ENCODE results near the gene WDR64. TPM values are rescaled to one million over a fixed set of nuclear protein-coding genes. Genes with fewer than 3 reads are reported as not detected.

WDR64 gene
- total RNA-seq, 1 donor from 2014 or later, result not detected

GRCh38 chr1:241630476-241630875 lies 21.6 kb upstream of the WDR64 start:
- peaks cover 8% of the 10 kb centered on the region for H3K4me1 ChIP-seq
- peaks cover 0 to 7% of the 10 kb centered on the region in 2 donors for H3K36me3 ChIP-seq
- H3K27me3 ChIP-seq, result no peaks in the 10 kb centered on the region
- TF ChIP-seq POLR2A (IDR thresholded peaks at IDR 0.05) (no peak), CTCF (IDR thresholded peaks at IDR 0.05) (no peak), POLR2AphosphoS5 (IDR thresholded peaks at IDR 0.05; ENCODE audit: insufficient read depth in 1 of 2, low read depth in 1 of 2) (no peak)
- H3K27ac ChIP-seq, result no peak overlapping the region
- intact Hi-C loops (cut with DNase I), result no loop called here
- H3K9me3 ChIP-seq, result no peaks in the 10 kb centered on the region
- H3K4me3 ChIP-seq, result no peak overlapping the region
- DNase-seq (ENCODE audit: extremely low spot score in 2 of 2), result no peak

GRCh38 chr1:241630899-241631298 lies 21.2 kb upstream of the WDR64 start:
- Histone ChIP-seq H3K27ac (no peak overlapping the region), H3K36me3 (peaks cover 0 to 9% of the 10 kb centered on the region in 2 donors), H3K27me3 (no peaks in the 10 kb centered on the region), H3K4me1 (peaks cover 8% of the 10 kb centered on the region), H3K9me3 (no peaks in the 10 kb centered on the region), H3K4me3 (no peak overlapping the region)
- DNase-seq (ENCODE audit: extremely low spot score in 2 of 2), result no peak
- TF ChIP-seq POLR2AphosphoS5 (IDR thresholded peaks at IDR 0.05; ENCODE audit: insufficient read depth in 1 of 2, low read depth in 1 of 2) (no peak), CTCF (IDR thresholded peaks at IDR 0.05) (no peak), POLR2A (IDR thresholded peaks at IDR 0.05) (no peak)
- intact Hi-C loops (cut with DNase I), result no loop called here

- H3K27me3 ChIP-seq, result no peaks in the 10 kb centered on the region
- no peak overlapping the region for H3K4me3 ChIP-seq
- no peak for DNase-seq (ENCODE audit: extremely low spot score in 2 of 2)
- H3K36me3 ChIP-seq, result peaks cover 0 to 9% of the 10 kb centered on the region in 2 donors
- TF ChIP-seq POLR2A (IDR thresholded peaks at IDR 0.05) (no peak), CTCF (IDR thresholded peaks at IDR 0.05) (no peak), POLR2AphosphoS5 (IDR thresholded peaks at IDR 0.05; ENCODE audit: insufficient read depth in 1 of 2, low read depth in 1 of 2) (no peak)
- H3K27ac ChIP-seq, result no peak overlapping the region
- intact Hi-C loops (cut with DNase I), result no loop called here
- no peaks in the 10 kb centered on the region for H3K9me3 ChIP-seq
- peaks cover 13% of the 10 kb centered on the region for H3K4me1 ChIP-seq
Measured at GRCh38 chr1:241631674-241632073, 20.4 kb upstream of the WDR64 start.

- no peaks in the 10 kb centered on the region for H3K9me3 ChIP-seq
- no peak for DNase-seq (ENCODE audit: extremely low spot score in 2 of 2)
- H3K4me3 ChIP-seq, result no peak overlapping the region
- H3K36me3 ChIP-seq, result peaks cover 0 to 9% of the 10 kb centered on the region in 2 donors
- TF ChIP-seq POLR2AphosphoS5 (IDR thresholded peaks at IDR 0.05; ENCODE audit: insufficient read depth in 1 of 2, low read depth in 1 of 2) (no peak), POLR2A (IDR thresholded peaks at IDR 0.05) (no peak), CTCF (IDR thresholded peaks at IDR 0.05) (no peak)
- H3K27me3 ChIP-seq, result no peaks in the 10 kb centered on the region
- H3K4me1 ChIP-seq, result peaks cover 14% of the 10 kb centered on the region
- intact Hi-C loops (cut with DNase I), result no loop called here
- no peak overlapping the region for H3K27ac ChIP-seq
Measured at GRCh38 chr1:241632987-241633386, 19.1 kb upstream of the WDR64 start.

GRCh38 chr1:241635556-241636152 lies 16.4 kb upstream of the WDR64 start:
- TF ChIP-seq CTCF (IDR thresholded peaks at IDR 0.05) (no peak), POLR2A (IDR thresholded peaks at IDR 0.05) (no peak), POLR2AphosphoS5 (IDR thresholded peaks at IDR 0.05; ENCODE audit: insufficient read depth in 1 of 2, low read depth in 1 of 2) (no peak)
- intact Hi-C loops (cut with DNase I), result no loop called here
- peaks cover 0 to 9% of the 10 kb centered on the region in 2 donors for H3K36me3 ChIP-seq

More at GRCh38 chr1:241635556-241636152, 16.4 kb upstream of the WDR64 start:
- Histone ChIP-seq H3K4me1 (peaks cover 26% of the 10 kb centered on the region), H3K4me3 (no peak overlapping the region), H3K9me3 (no peaks in the 10 kb centered on the region), H3K27ac (no peak overlapping the region), H3K27me3 (no peaks in the 10 kb centered on the region)
- DNase-seq (ENCODE audit: extremely low spot score in 2 of 2), result no peak
